ENCODE results near the gene DET1. TPM values are rescaled to one million over a fixed set of nuclear protein-coding genes. Genes with fewer than 3 reads are reported as not detected.

DET1 gene
- total RNA-seq, 4 donors from 2014 or later = 4.3 to 12.2 (median 6.7) TPM

- no peak for TF ChIP-seq POLR2A (IDR thresholded peaks at IDR 0.05)
- TF ChIP-seq CTCF (IDR thresholded peaks at IDR 0.05) = no peak
- no peak for TF ChIP-seq EP300 (IDR thresholded peaks at IDR 0.05)
- TF ChIP-seq POLR2AphosphoS5 (IDR thresholded peaks at IDR 0.05) = no peak
- DNase-seq (ENCODE audit: low spot score in 2 of 2) = no peak
- Histone ChIP-seq H3K27ac (no peak overlapping the region), H3K36me3 (peaks cover 56% of the 10 kb centered on the region), H3K4me1 (peaks cover 23% of the 10 kb centered on the region), H3K27me3 (no peaks in the 10 kb centered on the region), H3K9me3 (no peaks in the 10 kb centered on the region), H3K4me3 (no peak overlapping the region)
- WGBS = 85% methylated on average over 2 of the region's 2 CpGs
These were observed 82.5 kb downstream of the DET1 start for GRCh38 chr15:88463870-88464532.

Other genes with a start within 250 kb of the DET1 start
- gene MRPL46, start 79.3 kb downstream of the DET1 start, total RNA-seq = 10 to 100 TPM; 12.1 to 19.4 (median 15.7) TPM
- gene MRPS11, start 79.0 kb downstream of the DET1 start, total RNA-seq = 10 to 100 TPM; 20.0 to 32.7 (median 28.9) TPM
- 10 to 100 TPM in 2 of 4 donors, 1 to 10 TPM in 2; 9.3 to 29.3 (median 17.3) TPM for gene AEN, start 74.7 kb upstream of the DET1 start, total RNA-seq
- gene ISG20, start 92.3 kb upstream of the DET1 start, total RNA-seq = 10 to 100 TPM in 3 of 4 donors, 1 to 10 TPM in 1; 6.1 to 15.1 (median 12.9) TPM

Measured in suprapubic skin (tissue), 4 donors.